GM18951 (cell line): ENCODE results near the gene PTPRE.
A peak's percentile ranks its signal among the peaks of the same experiment; 100 is the strongest.
"Not testable (repeated sequence)": the region's sequence is repeated elsewhere in the genome, so short reads cannot be mapped to it uniquely, and the experiment has no call there.

Experiments used
- POLR2A ChIP-seq: IDR thresholded peaks from 4 replicates; pipeline ENCODE4 v1.6.1; 2011; ENCODE audit warnings: mild to moderate bottlenecking; ENCODE audit not compliant: insufficient read length, insufficient read depth; ENCODE audit errors: extremely low read depth
- in situ Hi-C: fragments of 300-500 bp; cut with MboI; formaldehyde crosslinking; loops from one replicate; pipeline ENCODE4 v1.12.0; 2022; ENCODE audit warnings: low sequenced_read_pairs, mixed read lengths, inconsistent platforms; ENCODE audit not compliant: unreplicated experiment

The PTPRE gene

DNA sequence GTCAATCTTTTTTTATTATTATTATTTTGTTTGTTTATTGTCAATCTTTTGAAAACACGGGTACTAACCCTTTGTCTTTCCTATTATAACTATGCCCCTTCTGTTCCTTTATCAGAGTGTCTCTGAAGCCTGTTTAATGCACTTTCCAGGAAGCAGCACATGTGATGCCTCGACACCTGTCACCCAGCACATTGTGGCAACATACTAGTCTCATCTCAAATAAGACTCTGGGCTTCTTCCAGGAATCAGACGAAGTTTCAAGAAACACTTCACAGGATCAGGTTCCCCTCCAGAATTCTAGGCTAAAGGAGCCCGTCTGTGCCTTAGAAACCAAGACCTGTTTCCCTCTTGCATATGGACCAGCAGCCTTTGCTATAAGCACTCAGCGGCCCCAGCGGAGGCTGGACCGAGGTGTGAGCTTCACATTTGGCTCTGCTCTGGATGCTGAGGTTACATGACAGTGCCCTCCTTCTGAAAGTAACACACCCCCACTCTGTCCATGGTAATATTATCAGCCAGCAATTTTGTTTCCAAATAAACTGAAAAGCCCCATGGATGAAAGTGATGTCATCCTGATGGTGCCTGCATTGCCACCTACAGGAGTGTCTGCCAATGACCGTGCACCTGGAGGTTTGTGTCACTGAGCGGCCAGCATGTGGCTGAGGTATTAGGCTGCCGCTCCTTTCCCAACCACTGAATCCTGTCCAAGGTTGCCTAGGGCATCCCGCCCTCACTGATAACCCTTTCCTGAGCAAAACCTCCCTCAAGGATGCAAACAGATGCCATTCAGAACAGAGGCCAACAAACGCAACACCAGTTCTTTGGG, 181.2 kb downstream of the PTPRE start:
- no peak for TF ChIP-seq POLR2A
- in situ Hi-C loops: no loop called here

DNA sequence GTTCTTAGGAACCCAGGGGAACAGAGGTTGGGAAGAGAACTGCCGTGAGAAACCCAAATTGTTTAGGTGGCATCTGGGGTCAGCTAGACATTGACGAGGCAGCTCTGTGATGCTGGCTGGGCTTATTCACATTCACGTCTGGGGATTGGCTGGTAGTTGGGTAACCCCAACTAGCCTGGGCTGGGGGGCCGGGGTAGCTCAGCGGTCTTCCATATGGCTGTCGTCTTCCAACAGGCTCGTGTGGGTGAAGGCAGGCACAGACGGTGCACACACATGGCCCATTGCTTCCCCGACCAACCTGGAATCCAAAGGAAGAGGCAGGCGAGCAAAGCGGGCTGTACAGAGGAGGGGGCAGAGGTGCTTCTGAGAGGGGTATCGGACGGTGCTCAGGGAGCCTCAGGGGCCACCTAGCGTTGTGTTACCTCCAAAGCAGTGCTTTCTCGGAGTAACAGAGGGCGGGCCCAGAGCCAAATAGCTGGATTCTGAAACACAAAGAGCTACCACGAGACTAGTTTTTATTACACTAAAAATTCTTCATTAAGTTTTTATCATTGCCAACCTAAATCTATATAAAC, 184.8 kb downstream of the PTPRE start:
- no peak for TF ChIP-seq POLR2A
- in situ Hi-C loops: no loop called here

DNA sequence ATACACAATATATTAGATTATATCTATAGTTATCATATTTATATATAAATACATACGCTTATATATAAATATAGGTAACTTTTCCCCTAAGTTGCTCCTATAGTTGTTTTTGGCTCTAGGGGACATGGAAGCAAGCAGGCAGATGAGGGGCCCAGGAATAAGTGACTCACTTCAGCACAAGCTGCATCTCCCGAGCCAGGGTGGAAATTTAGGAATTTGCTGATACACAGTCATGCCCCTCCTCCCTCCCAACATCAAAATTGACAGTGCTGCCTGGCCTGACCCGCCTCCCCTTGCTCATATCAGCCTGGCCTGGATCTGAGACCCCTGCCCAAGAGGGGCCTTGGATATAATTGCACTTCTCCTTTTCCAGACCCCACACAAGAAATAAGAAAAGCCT, 185.6 kb downstream of the PTPRE start:
- TF ChIP-seq POLR2A: no peak
- in situ Hi-C loops: no loop called here

DNA sequence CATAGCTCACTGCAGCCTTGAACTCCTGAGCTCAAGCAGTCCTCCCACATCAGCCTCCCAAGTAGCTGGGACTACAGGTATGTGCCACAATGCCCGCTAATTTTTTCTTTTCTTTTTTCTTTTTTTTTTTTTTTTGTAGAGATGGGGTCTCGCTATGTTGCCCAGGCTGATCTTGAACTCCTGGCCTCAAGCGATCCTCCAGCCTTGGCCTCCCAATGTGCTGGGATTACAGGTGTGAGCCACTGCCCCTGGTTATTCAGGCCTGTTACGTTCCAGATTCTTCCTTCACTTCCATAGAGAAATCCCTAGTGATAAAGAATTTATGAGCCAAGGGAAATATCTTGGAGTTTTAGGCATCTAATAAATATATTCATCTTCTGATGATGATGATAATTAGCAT, 187.7 kb downstream of the PTPRE start:
- in situ Hi-C loops: not testable (repeated sequence)

DNA sequence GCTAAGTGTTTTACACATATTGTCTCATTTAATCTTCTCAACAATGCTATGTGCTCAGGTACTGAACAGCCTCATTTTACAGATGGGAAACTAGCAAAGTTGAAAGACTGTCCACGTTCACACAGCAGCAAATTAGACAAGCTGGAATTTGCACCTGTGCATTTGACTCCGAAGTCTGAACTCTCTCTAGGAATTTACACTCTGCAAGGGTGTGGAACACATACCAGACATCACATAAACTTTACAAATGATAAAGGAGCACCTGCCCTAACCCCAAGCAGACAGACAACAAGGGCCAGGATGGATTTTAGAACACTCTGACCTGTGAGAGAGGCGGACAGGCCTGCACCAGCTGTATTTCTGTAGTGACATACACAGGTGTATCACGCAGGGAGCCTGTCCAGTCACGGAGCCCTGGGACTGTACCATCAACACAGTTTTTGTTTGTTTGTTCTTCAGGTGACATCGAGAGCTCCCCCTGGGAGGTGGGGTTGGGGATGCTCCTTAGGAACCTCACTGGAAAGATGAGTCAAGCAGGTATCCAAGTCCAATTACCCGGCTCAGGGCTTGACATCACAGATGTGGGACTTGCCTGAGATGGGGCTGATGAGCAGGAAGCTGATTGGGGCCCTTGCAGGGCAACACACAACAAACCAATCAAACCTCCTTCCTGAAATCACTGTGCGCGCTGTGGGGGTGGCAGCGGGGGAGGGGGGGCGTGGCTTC, 188.3 kb downstream of the PTPRE start:
- in situ Hi-C loops: no loop called here
- peak; percentile 16 for TF ChIP-seq POLR2A

DNA sequence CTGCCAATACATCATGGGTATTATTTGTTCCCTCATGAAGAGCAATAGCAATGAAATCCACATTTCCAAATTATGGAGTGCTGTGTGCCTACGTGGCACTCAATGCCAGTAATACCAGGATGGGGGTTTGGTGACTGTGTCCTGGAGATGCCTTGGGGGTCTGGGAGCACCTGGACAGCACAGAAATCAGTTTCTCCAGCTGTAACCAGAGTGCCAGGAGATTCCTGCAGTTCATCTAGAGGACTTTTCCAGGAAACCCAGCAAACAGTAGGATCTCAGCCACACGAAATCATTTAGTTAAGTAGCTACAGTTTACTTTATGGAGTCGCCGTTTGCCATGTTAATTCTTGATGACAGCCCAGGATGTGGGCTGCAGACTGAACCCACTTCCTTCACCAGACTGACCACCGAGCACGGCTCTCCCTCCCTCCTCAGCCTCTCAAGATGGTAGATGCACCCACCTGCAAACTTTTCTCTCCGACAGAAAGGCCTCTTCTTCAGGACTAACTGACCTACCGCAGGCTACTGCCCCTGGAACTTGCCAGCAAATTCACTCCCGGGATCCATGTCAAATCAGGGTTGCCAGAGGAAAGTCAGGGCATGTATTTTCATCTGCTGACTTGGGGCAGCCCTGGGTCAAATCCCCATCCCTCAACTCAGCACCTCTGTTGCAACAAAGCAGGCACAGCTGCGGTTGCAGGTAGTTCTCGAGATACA, 189.0 kb downstream of the PTPRE start:
- in situ Hi-C loops: no loop called here
- no peak for TF ChIP-seq POLR2A

DNA sequence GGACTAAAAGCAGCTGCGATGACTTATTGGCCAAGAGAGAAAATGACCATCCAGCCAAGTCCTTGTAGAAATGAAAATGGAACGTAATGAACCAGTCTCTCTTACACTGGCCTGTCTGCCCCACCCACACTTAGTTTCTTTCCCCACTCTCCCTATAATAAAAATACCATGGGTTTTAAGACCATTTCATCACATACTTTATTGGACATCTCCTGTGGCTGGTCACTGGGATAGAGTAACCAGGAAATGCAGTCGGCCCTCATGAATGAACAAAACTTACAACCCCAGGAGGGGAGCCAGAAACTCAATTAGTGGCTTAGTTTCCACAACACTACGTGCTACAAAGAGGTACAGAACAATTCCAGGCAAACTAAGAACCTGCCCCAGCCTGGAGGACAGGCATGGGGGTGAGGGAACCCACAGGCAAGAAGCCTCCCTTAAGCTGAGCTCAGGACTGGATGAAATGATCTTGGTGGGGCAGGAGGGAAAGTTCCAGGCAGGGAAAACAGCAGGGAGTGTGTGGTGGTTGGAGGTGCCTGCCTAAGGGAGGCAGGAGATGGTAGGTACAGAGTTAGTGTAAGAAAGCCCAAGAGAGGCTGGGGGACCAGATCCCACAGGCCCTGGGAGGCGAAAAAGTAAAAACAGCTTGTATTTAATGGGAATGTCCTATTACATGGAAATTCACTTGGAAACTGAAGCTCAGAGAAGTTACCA, 189.7 kb downstream of the PTPRE start:
- in situ Hi-C loops: no loop called here
- TF ChIP-seq POLR2A: no peak

DNA sequence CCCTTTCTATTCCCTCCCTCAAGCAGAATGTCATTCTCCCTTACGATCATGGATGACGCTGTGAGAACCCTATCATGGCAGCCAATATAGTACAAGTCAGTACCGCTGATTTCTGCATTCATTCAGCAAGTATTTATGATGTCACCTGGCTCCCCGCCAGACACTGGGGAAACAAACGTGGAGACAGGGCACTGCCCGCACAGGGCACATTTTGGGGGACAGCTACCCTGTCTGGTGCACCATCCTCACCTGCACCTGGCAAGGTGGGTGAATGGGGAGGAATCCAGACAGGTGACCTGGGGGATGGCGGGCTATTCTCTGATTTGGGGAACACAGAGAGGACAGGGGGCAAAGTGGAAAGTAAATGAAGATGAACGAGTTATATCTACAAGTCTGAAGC, 190.9 kb downstream of the PTPRE start:
- no peak for TF ChIP-seq POLR2A
- in situ Hi-C loops: no loop called here

DNA sequence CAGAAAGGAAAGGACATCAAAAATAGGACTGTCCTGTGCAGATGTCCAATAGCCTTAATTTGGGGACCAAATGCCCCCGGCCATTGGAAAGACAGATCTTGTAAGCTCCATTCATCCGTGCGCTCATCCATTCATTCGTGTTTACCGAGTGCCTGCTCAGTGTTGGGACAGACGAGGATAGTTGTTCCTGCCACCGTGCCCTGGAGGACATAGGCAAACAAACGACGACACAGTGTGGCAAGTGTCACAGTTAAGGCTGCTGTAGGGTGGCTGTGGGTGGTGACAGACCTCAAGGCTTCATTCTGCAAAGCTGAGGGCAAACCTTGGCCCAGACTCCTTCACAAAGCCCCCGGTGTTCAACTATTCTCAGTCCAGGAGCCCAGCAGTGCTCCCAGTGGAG, 191.7 kb downstream of the PTPRE start:
- in situ Hi-C loops: no loop called here
- TF ChIP-seq POLR2A: no peak

DNA sequence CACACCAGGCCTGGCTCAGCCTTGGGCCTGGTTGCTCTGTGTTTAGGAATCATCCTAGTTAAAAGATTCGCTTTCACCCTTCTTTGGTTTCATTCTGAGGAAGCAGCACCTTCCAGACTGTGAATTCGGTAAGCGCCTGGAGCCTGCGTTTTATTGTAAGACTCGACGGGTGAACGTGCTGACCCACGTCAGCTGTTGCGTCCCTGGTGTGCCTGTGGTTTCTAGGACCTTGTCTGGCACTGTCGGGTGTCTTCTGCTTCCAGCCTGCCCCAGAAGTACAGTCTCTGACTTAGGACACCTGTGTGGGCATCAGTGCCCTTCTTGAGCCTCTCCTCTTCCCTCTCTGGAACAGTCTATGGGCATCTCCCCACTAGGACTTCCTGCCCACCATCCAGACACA, 193.0 kb downstream of the PTPRE start:
- in situ Hi-C loops: no loop called here
- TF ChIP-seq POLR2A: no peak

DNA sequence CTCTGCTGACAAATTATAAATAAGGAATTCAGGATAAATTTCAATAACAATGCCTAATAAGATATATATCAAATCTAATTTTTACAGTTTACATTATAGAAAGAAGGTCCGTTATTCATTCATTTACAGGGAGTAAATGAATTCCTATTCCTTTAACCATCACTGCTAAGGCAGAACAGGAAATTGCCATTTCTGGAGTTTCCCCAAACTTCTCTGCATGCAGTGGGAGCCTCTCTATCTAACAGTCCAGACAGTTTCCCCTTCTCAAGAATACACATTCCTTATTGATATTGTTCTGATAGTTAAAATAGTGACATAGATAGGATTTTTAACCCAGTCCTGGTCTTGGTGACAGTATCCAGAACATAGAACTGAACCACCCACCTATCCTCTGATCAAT, 195.0 kb downstream of the PTPRE start:
- in situ Hi-C loops: no loop called here
- no peak for TF ChIP-seq POLR2A

DNA sequence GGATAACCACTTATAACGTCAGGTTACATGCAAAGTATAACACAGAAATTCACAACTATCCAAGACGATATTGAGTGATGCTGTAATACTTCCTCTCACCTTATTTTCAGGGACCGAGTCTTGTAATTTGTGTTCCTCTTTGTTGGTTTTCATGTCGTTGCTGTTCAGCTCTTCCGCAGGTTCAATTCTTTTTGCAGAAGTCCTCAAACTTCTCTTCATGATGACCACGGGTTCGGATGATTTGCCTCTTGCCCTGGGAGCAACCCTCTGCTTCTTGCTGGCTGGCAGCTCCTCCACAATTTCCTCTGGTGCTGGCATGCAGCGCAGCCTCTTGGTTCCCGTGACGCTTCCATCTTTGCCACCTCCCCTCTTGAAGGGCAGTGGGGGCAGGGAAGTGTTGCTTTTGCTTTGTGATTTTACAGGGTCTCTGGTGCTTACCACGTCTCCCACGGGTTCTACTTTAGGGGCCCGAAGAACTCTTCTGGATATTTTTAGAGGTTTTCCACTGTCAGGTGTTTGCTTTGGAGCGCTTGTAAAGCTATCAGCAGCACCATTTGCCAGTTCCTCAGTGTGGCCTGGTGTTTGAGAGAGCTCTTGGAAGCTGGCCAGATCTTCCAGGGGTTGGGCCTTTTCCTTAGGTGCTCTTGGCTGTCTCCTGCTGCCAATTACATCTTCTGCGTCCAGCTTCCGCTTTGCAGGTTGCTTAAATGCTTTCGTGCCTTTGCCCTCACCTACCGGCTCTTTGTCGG, 195.8 kb downstream of the PTPRE start:
- TF ChIP-seq POLR2A: no peak
- in situ Hi-C loops: no loop called here
